GM18520 (cell line): ENCODE results near the gene IGSF8.
"Not testable (repeated sequence)": the region's sequence is repeated elsewhere in the genome, so short reads cannot be mapped to it uniquely, and the experiment has no call there.

Experiments used
- ATAC-seq: cut with Tn5 transposase; IDR thresholded peaks from one replicate; pipeline ENCODE4 v1.9.1; 2021; ENCODE audit not compliant: unreplicated experiment

The IGSF8 gene

DNA sequence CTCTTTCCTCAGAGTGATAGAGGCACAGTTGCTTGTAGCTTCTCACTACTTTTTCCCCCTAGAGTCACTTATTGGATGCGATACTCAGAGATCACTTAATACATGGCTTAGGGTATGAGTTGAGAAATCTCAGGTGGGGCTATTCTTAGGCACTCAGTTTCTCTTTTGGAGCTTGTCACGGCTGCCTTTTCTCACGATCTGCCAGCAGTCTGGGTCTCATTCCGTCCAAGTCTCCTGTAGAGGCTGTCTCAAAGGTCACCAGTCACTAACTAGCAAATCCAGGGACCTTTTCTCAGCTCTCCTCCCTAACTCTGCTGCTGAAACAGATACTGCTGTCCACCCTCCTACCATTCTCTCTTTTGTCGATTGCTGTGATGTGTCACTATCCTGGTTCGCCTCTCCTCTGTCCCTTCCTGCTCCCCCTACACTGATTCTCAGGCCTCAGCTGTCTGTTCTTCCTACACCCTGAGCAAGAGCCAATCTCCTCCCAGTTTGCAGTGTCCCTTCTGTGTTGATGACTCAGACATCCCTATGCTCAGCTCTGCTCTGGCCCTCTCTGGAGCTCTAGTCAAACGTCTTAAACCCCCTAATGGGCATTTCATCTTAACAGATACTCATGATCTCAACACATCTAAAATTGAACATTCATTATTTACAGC lies 29.6 kb upstream of the IGSF8 start:
- ATAC-seq = no peak

DNA sequence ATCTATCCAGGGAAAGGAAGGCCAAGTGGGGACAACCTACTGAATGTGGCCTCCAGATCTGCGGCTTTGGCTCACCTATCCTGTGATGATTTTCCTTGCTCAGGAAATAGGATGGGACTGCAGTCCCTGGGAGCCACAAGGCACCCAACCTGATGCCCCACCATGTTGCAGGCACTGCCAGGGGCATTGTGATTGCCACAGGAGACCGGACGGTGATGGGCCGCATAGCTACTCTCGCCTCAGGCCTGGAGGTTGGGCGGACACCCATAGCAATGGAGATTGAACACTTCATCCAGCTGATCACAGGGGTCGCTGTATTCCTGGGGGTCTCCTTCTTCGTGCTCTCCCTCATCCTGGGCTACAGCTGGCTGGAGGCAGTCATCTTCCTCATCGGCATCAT lies 29.0 kb upstream of the IGSF8 start:
- no peak for ATAC-seq

DNA sequence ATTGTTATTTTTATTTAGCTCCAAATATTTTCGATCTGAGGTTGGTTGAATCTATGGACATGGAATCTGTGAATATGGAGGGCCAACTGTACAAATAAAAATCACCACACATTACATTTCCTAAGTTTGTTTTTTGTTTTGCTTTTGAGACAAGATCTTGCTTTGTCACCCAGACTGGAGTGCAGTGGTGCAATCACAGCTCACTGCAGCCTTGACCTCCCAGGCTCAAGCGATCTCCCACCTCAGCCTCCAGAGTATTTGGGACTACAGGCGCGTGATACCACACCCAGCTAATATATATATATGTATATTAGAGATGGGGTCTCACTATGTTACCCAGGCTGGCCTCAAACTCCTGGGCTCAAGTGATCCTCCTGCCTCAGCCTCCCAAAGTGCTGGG lies 27.9 kb upstream of the IGSF8 start:
- ATAC-seq = not testable (repeated sequence)

DNA sequence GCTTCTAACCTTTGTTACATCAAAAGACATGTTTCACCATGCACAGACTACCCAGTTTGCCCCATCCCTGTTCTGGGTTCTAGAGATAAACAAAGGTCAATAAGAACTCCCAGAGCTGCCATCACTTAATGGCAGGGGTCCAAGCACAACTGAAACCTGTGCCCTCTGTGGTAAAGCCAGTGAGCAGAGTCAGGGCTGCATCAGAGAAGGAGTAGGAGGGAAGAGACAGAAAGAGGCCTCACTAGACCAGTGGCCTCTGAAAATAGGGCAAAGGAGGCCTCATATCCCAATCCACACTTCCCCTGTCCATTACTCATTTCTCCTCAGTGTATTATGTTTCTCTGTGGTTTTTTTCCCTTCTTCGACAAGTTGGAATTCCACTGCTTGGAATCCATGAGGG lies 27.3 kb upstream of the IGSF8 start:
- ATAC-seq = no peak

DNA sequence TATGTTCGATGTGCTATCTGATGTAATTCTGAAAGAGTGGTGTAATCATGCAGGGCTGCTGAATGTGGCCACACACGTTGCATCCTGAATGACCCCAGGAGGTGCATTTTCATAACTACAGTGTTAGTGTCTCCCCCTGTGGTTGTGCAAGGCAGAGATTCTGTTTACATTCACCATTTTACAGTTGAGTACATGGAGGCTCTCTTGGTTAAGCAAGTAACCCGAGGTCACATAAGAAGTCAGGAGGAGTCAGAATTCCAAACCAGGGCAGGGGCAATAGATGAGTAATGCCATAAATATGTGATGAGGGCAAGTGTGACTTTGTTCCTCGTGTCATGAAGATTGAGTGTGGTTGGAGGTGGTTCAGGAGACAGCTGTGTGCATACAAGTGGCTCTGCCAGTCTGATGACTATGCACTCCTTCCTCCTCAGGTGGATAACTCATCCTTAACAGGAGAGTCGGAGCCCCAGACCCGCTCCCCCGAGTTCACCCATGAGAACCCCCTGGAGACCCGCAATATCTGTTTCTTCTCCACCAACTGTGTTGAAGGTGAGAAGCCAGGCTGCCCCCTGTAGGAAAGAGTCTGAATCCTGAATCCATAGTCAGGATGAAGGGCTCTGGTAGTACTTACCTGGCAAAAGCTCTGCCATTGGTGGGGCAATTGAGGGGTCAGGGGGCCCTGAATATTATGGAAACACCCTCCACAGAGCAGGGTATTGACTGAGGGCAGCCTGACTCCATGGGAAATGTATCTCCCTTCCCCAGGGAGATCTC lies 26.5 kb upstream of the IGSF8 start:
- no peak for ATAC-seq

DNA sequence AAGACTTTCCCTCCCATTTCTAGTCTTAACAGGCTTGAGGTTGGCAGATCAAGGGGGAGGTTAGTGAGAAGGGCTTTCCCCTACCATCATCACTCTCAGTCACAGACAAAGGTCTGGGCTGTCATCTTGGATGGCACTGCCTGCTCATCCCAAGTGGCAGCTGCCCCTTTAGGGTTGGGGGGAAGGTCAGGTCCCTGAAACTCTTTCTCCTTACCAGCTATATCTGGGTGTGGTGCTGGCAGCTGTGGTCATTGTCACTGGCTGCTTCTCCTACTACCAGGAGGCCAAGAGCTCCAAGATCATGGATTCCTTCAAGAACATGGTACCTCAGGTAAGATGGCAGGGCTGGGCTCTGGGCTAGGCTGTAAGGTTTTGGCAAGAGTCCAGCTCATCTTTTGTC lies 25.3 kb upstream of the IGSF8 start:
- no peak for ATAC-seq

DNA sequence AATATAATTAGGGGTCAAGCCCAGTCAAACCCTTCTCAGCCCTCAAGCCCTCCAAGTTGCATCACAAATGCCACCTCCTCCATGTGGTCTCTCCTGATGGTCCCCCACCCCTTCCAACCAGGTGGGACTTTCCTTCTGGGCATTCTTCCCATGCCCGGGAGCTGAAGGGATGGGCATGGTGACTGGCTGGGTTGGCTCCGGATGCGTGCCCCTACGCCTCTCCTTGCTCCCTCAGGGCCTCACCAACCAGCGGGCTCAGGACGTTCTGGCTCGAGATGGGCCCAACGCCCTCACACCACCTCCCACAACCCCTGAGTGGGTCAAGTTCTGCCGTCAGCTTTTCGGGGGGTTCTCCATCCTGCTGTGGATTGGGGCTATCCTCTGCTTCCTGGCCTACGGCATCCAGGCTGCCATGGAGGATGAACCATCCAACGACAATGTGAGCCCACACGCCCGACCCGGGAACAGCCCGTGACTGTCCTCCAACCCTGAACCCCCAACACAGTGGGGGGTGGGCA lies 24.6 kb upstream of the IGSF8 start:
- ATAC-seq = no peak

DNA sequence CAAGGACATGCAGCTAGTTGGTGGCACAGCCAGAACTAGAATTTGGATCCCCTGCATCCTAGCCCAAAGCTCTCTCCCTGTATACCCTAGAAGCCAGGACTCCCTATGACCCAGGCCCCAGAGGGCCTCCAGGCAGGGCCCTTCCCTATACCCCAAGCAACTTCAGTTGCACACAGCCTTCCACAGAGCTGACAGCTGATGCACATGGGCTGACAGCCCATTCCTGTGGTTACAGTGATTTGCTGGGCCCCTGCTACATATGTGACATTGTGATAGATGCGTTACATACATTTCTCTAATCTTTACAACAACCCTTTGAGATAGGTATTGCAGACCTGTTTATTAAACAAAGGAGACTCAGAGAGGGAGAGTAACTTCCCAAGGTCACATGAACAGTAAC lies 23.0 kb upstream of the IGSF8 start:
- no peak for ATAC-seq

DNA sequence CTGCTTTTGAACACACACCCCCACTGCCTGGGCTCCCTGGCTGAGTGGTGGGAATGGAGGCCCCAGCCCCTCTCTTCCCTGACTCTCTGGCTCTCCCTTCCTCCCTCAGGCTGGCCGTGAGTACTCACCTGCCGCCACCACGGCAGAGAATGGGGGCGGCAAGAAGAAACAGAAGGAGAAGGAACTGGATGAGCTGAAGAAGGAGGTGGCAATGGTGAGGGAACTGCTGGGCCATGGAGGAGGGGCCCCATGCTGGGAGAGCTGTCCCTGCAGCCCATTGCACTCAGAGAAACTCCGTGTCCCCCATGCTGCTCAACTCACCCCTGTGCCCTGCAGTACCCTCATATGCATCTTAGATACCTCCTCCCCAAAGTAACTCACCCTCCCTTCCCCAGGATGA lies 22.4 kb upstream of the IGSF8 start:
- no peak for ATAC-seq

DNA sequence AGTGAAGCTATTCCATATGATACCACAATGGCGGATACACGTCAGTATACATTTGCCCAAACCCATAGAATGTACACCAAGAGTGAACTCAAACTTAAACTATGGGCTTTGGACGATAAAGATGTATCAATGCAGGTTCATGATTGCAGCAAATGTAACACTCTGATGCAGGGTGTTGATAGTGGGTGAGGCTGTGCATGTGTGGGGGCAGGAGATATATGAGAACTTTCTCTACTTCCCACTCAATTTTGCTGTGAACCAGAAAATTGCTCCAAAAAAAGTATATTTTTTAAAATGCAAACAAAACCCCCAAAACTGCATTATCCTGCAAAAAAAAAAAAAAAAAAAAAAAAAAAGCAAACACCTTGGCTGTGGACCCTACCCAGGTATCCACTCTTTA lies 20.5 kb upstream of the IGSF8 start:
- ATAC-seq = no peak

DNA sequence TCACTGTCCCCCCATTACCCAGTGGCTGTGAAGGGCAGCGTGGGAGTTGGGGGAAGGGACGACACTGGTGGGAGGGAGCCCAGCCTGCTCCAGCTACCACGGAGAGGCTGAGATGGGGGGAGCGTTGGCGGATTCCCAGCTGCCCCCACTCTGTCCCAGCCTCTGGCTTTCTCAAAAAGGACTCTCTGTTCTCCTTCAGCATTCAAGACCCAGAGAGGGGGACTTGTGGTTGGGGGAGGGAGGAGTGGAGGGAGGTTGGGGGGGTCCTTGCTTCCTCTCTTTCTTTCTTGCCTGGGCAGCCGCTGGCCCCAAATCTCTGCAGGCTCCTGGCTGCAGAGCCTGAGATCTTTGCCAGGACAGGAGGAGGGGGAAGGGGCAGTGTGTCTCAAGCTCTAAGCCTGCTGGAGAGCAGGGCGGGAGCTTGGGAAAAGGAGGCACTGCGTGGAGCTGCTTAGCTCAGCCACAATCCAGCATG lies 19.3 kb upstream of the IGSF8 start:
- no peak for ATAC-seq

DNA sequence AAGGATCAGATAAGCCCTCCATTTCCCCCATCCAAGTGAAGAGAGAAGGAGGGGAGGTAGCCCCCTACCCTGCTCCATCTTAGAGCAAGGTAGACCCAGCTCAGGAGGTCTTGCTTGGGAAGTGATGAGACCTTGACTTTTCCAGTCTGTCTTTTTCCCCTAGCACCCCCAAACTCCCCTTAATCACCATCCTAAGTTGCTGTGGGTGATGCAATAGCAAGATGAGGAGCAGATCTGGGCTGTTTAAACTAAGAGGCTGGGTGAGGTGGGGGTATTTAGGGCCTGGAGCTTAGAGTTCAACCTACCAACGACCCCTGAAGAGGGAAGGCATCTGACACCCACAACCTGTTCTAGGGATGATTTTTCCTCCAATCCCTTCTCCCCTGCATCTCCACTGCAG lies 18.9 kb upstream of the IGSF8 start:
- no peak for ATAC-seq

DNA sequence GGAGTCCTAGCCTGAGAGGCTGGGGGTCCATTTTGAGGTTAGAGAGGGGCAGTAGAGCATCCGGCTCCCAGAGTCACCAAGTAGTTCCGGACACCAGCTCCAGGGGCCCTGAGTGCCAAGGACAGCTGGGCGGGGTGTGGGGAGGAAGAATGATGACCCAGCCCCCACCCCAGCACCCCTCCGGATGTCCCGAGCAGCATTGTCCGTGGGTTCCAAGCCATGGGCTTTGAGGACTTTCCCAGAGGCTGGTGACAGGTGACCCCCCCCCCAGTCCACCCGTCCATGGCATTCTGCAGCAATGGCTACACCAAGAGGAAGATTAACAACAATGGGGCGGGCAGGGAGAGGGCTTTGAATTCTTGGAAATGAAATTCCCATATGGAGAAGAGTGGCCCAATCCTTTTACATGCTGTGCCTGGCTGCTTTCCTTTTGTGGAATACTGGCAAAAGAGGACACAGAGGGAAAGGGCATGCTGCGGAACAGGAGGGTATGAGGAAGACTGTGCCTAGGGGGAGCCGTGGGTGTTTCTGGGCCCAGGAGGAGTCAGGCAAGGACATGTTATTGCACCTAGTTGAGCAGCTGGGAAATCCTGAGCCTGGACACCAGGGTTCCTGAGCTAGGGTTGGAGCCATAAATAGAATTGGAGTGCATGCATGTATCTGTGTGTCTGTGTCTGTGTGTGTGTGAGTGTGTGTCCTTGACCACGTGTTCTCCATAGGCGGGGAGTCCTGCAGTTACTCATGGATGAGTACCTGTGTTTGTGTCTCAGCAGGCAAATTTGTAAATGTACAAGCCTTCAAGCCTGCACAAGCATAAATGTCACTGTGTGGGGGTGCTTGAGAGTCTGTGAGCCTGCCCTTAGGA lies 18.1 kb upstream of the IGSF8 start:
- ATAC-seq = no peak

DNA sequence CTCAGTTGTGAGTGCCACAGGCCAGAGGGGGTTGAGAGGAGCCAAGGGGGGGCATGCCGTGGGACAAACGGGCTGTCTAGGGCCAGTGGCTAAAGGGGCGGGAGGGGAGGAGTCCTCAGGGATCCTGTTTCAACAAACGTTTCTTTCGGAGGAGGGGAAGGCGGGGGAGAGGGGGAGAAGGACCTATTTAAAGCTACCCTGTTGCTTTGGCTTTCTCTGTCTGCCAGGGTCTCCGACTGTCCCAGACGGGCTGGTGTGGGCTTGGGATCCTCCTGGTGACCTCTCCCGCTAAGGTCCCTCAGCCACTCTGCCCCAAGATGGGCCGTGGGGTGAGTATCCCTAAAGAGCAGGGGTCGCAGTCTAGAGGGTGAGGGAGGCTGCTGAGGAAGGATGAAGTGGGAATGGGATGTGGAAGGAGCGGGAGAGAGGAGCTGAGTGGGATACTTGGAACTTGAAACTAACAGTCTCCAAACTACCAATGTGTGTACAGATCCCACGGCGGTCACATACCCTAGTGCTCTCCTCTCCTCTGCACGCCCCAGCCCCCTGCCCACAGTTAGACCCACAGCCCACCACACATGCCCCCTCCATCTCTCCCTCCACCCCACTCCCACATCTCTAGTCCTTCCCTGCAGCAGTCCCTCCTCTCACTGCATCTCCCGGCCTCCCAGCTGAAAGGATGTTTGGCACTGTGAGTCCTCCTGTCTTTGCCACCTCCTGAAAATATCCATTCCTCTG lies 17.3 kb upstream of the IGSF8 start, which contains the start of gene ATP1A2:
ATP1A2 (plus strand) TSS at position 215 of the 738 bp plus-strand sequence; CDS start at position 318, 103 bp downstream.
- ATAC-seq = no peak

DNA sequence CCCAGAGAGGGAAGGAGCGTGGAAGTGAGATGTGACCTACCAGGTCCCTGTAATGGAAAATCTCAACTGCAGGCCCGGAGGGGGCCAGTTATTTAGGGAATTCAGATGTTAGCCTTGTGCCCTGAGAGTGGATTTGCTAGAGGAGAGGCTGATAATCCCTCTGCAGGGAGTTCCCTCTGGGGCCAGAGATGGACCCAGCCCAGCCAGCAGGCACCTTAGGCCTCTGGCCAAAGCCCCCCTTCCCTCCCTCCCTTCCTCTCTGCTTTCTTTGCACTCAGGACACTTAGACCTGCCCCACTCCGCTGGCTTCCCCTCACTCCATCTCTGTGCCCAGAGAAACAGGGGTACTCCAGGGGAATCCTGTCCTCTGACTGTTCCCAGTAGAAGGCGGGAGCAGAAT lies 15.7 kb upstream of the IGSF8 start:
- no peak for ATAC-seq

DNA sequence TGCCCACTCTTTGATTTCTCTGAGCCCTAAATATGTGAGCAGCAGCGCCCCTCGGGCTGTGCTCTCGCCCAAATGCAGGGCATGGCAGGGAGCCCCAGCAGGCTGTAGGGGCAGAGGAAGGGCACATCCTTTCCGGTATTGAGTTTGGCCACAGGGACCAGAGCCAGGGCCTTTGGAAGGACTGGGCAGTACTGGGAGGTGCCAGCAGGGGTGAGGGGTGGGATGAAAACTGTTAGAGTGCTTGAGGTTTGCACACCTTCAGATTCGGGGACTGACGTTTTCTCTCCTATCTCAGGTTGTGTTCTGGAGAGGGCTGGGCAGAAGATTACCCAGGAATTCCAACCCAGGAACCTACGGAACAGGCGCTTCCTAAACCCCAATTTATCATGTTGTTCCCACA lies 15.0 kb upstream of the IGSF8 start:
- ATAC-seq = no peak

DNA sequence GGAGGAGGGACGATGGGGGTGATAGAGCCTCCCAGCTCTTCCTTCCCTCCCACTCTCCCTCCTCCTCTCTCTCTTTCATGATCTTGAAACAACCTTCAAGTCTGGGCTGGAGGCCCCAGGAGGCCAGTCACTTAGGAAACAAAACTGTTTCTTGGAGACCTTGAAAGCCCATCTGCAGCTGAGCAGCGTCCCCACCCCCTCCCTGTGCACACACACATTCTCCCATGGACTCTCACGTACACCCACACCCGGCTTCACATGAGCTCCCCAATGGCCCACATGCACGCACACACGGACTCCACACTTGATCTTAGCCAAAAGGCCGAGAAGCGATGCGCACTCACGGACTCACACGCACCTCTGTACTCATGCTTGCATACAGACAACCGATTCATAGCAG lies 13.9 kb upstream of the IGSF8 start:
- no peak for ATAC-seq

DNA sequence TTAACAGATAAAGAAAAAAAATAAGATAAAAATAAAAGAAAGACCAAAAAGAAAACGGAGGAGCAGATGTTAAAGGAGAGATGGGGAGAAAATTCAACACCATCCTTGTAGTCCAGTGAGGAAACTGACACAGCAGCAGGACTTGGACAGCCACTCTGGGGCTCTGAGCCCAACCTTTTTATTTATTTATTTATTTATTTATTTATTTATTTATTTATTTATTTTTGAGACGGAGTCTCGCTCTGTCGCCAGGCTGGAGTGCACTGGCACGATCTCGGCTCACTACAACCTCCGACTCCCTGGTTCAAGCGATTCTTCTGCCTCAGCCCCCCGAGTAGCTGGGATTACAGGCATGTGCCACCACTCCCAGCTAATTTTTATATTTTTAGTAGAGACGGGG lies 13.0 kb upstream of the IGSF8 start:
- ATAC-seq = not testable (repeated sequence)

DNA sequence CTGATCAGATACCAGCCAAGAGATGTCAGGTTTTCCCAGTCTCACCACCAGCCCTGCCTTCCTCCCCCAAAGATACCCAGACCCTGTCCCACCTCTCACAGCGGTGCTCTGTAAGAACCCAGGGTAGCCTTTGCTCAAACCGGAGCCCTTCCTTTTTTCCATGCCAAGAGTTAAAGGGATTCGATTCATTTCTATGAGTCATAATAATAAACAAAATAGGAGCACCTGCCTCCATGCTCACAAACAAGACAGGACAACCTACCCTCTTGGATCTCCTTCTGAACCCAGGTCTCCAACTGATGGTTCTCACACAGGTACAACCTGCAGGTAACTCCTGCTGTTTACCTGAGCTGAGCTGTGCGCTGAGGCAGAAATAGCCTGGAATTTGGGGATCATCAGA lies 11.3 kb upstream of the IGSF8 start:
- no peak for ATAC-seq

DNA sequence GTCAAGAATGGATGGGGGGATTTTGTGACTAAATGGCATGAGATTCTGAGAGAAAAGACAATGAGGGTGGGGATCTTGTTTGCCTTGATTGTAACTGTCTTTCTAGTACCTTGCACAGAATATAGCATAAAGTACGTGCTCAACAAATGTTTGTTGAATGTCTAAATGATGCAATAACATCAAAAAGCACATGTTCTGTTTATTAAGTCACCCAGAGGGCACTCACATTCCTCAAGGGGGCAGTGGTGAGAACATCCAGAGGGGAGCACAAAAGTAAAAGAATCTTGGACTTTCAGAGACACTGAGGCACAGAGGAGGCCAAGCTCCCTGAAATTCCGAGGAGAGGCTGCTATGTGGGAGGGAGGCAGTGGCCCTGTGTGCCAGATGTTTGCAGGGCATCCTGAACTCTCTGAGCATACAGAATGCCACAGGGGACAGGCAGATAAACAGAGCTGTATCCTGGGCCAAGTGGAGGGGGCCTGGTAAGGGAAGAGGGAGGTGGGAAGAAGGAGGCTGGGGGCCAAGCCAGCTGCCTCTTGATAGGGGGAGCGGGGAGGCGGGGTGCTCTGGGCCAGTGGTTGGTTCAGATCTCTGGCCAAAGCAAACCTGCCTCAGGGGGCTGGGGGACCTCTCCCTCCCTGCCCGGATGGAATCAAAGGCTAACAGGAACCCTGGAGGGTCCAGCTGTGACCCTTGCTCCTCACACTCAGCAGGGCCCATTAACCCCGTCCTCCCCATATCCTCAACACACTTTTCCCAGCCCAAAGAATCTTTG lies 10.7 kb upstream of the IGSF8 start:
- ATAC-seq = no peak
